Measurements from ENCODE around the gene NOL12.

GRCh38 chr22:37715760-37716159 is 29.6 kb downstream of the NOL12 start:
- TF ChIP-seq CTCF (IDR thresholded peaks at IDR 0.05), result no peak
- TF ChIP-seq EP300 (IDR thresholded peaks at IDR 0.05), result no peak
- TF ChIP-seq POLR2AphosphoS5 (IDR thresholded peaks at IDR 0.05), result no peak
